ENCODE results near the gene SHISA2.

Gene SHISA2

DNA sequence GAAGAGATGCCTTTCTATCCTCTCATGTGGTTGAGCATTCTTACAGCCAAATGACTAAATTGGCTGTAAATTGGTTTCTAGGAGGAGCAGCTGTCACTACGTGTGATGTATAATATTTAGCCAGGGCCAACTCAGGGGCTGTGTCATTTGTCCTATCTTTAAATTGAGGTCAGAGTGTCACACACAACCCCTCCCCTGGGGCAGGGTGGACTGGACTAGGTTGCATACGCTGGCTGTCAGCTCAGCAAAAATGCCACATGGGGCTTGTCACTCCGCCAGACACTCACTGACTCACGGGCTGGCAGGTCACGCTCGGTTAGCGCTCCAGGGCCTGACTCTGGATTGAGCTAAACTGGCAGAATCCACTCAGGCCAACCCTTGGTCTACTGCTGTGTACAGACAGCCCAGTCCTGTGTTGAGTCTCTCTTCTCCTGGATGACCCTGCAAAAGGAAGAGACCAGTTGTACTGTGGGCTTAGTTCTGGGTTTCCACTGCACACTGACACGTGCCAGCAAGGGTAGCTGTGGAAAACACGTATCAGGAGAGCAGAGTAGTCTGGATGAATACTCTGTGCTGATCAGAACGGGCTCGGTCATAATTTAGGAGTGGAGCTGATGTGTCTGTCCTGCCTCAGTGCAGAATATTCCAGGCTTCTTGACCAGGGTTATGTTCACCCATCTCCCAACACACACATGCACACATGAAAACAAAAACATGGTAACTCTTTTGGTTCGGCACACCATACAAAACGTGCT is 29.1 kb downstream of the SHISA2 start:
- no peak overlapping the region for H3K9ac ChIP-seq (ENCODE audit: low read length)
- no peaks in the 10 kb centered on the region for H4K20me1 ChIP-seq (ENCODE audit: low read depth, low read length)
- no peaks in the 10 kb centered on the region for H3K9me3 ChIP-seq (ENCODE audit: insufficient read depth, low read length)
- no peak overlapping the region for H3K27ac ChIP-seq (ENCODE audit: low read depth, low read length)
- TF ChIP-seq EZH2phosphoT487 (conservative IDR thresholded peaks at IDR 0.05; ENCODE audit: low read length) (no peak), CTCF (IDR thresholded peaks at IDR 0.05; ENCODE audit: insufficient read depth, low read length, poor library complexity, severe bottlenecking) (no peak)
- H3F3A ChIP-seq (ENCODE audit: insufficient read depth) = no peaks in the 10 kb centered on the region
- no peaks in the 10 kb centered on the region for H3K79me2 ChIP-seq (ENCODE audit: insufficient read depth, low read length)
- no peaks in the 10 kb centered on the region for H3K36me3 ChIP-seq (ENCODE audit: low read length)
- no peaks in the 10 kb centered on the region for H3K27me3 ChIP-seq (ENCODE audit: low read length)
- H3K4me2 ChIP-seq (ENCODE audit: low read depth, low read length, poor library complexity, severe bottlenecking) = no peak overlapping the region
- H3K9me2 ChIP-seq (replicated peaks; ENCODE audit: insufficient read depth, low read length) = no peaks in the 10 kb centered on the region
- H2AFZ ChIP-seq (ENCODE audit: low read depth, low read length, severe bottlenecking) = no peak overlapping the region
- H3K4me3 ChIP-seq (ENCODE audit: insufficient read depth, low read length, poor library complexity, severe bottlenecking) = no peak overlapping the region

GRCh38 chr13:26021956-26022355 is 29.9 kb downstream of the SHISA2 start:
- Histone ChIP-seq H3K27me3 (ENCODE audit: low read length) (no peaks in the 10 kb centered on the region), H3K4me2 (ENCODE audit: low read depth, low read length, poor library complexity, severe bottlenecking) (no peak overlapping the region), H3K36me3 (ENCODE audit: low read length) (no peaks in the 10 kb centered on the region), H3K79me2 (ENCODE audit: insufficient read depth, low read length) (no peaks in the 10 kb centered on the region), H3K27ac (ENCODE audit: low read depth, low read length) (no peak overlapping the region), H3K9me3 (ENCODE audit: insufficient read depth, low read length) (no peaks in the 10 kb centered on the region), H3K4me3 (ENCODE audit: insufficient read depth, low read length, poor library complexity, severe bottlenecking) (no peak overlapping the region), H3K9ac (ENCODE audit: low read length) (no peak overlapping the region), H3K9me2 (replicated peaks; ENCODE audit: insufficient read depth, low read length) (no peaks in the 10 kb centered on the region), H3F3A (ENCODE audit: insufficient read depth) (no peaks in the 10 kb centered on the region), H4K20me1 (ENCODE audit: low read depth, low read length) (no peaks in the 10 kb centered on the region), H2AFZ (ENCODE audit: low read depth, low read length, severe bottlenecking) (no peak overlapping the region)
- no peak for TF ChIP-seq EZH2phosphoT487 (conservative IDR thresholded peaks at IDR 0.05; ENCODE audit: low read length)
- no peak for TF ChIP-seq CTCF (IDR thresholded peaks at IDR 0.05; ENCODE audit: insufficient read depth, low read length, poor library complexity, severe bottlenecking)

DNA sequence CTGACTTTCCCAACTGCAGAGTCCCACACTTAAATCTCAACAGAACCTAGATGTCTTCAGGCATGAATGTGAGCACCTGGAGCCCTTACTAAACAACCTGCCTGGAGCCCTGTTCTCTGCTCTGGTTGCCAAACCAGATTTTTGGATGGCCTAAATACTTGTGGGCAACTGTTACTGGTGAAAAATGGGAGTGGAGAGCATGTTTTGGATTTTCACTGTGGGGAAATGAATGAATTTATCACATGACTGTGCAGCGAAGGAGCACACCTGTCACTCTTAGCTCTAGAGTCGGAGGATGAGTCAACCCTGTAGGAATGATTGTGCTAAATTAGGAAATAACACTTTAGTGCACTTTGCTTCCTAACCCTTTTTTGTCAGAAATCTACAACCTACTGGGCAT is 30.3 kb downstream of the SHISA2 start:
- Histone ChIP-seq H3K9me3 (ENCODE audit: insufficient read depth, low read length) (no peaks in the 10 kb centered on the region), H3K9me2 (replicated peaks; ENCODE audit: insufficient read depth, low read length) (no peaks in the 10 kb centered on the region), H3F3A (ENCODE audit: insufficient read depth) (no peaks in the 10 kb centered on the region), H2AFZ (ENCODE audit: low read depth, low read length, severe bottlenecking) (no peak overlapping the region), H3K36me3 (ENCODE audit: low read length) (no peaks in the 10 kb centered on the region), H3K79me2 (ENCODE audit: insufficient read depth, low read length) (no peaks in the 10 kb centered on the region), H3K4me3 (ENCODE audit: insufficient read depth, low read length, poor library complexity, severe bottlenecking) (no peak overlapping the region), H3K4me2 (ENCODE audit: low read depth, low read length, poor library complexity, severe bottlenecking) (no peak overlapping the region), H4K20me1 (ENCODE audit: low read depth, low read length) (no peaks in the 10 kb centered on the region), H3K27me3 (ENCODE audit: low read length) (no peaks in the 10 kb centered on the region), H3K27ac (ENCODE audit: low read depth, low read length) (no peak overlapping the region), H3K9ac (ENCODE audit: low read length) (no peak overlapping the region)
- TF ChIP-seq CTCF (IDR thresholded peaks at IDR 0.05; ENCODE audit: insufficient read depth, low read length, poor library complexity, severe bottlenecking) (no peak), EZH2phosphoT487 (conservative IDR thresholded peaks at IDR 0.05; ENCODE audit: low read length) (no peak)

All from SU-DHL-6 (cell line).